Measurements from ENCODE around the gene VEPH1.

The VEPH1 gene

GRCh38 chr3:157257101-157257500 is 246.1 kb downstream of the VEPH1 start:
- DNase-seq (ENCODE audit: low spot score): no peak

DNA sequence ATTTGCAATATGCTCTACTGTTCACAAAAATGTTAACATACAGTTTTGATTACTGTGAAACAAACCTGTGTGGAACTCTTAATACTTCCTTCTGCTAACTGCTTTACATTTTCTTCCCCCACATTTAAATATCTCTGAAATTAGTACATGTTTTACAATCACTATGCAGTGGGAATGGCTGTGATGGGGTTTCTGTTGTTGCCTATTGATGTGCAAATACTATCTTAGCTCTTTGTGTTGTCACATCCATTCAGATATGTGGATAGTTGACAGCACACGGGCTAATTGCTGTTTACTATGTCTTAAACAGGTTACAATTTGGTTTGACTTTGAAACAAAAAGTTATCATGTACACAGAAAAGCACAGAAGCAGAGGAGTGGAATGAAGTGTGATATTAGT is 247.4 kb downstream of the VEPH1 start:
- no peak for DNase-seq (ENCODE audit: low spot score)

GRCh38 chr3:157251685-157252084 is 251.5 kb downstream of the VEPH1 start:
- DNase-seq (ENCODE audit: low spot score): no peak

- no peak for DNase-seq (ENCODE audit: low spot score)
These were observed 253.6 kb downstream of the VEPH1 start for GRCh38 chr3:157249606-157250005.

GRCh38 chr3:157248590-157249422 is 254.4 kb downstream of the VEPH1 start:
- DNase-seq (ENCODE audit: low spot score): no peak

DNA sequence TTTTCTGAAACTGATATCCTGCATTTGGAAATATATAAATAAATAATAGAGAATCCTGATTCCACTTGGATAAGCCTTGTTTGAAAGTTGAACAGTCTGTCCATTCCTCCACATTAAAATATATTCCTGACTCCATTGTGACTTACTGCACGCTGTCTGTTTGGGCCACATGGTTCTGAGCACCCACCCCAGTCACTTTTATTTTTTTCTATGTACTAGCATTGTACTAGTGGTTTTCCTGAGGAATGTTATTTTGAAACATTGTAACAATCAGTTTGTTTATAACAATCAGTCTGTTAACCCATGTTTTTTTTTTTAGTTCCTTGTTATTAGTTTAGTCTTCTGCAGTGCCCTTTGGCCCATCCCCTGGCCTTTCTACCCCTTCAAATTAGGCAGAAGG is 255.8 kb downstream of the VEPH1 start:
- no peak for DNase-seq (ENCODE audit: low spot score)

GRCh38 chr3:157242836-157243235 is 260.4 kb downstream of the VEPH1 start:
- DNase-seq (ENCODE audit: low spot score): no peak

DNA sequence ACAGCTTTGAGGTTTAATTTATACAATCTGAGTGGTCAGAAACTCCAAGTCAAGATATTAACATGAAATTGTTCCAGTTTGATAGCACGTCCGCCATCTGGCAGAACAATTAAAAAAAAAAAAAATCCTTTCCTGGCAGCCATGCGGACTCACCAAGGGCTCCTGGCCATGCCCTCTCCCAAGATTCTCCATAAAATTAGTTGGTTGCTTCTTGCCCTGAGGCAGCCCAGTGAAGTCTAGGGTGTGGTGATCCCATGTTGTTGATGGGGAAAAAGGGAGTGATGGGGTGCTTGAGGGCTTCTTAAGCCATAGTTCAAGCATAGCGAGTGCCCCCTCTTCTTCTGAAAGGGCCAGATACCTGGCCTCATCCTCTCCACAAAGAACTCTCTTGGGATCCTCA is 261.6 kb downstream of the VEPH1 start:
- no peak for DNase-seq (ENCODE audit: low spot score)

DNA sequence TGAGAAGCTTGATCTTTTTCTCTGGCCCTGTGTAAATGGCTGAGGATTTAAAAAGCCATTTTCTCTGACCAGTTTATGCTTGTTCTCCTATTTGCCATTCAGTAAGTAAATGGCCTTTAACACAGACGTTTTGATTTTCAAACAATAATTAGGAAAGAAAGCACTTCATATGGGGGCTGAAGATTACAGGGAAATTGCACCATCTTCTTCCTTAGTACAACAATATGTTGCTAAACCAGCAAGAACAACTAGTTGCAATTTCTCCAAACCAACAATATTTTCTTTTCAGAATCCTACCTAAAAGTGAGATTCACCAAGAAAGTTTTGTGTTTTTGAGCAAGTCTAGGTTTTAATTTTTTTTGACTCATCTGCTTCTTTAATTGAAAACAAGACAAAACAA is 262.8 kb downstream of the VEPH1 start:
- no peak for DNase-seq (ENCODE audit: low spot score)

DNA sequence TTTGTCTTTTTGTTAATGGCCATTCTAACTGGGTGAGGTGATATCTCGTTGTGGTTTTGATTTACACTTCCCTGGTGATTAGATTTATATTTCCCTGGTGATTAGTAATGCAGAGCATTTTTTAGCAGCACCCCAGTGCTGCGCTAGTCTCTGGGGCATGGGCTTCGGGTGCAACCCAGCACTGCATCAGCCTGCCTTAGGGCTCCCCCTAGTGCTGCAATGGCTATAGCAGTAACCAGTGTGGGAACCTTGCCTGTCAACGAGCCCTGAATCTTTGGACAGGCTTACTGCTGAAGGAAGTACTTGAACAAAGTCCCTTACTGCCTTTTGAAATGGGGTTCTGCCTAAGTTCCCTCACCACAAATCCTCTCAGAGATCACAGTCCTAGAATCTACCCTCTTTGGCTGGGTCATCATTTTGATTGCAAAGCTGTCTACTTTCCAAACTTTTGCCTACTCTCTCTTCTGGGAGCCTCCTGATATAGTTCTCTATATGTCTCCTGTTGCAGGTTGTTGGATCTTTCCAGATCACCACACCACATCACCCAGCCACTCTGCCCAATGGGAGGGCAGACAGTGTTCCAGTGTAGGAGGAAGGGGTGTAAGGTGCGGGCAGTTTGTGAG is 264.0 kb downstream of the VEPH1 start:
- peak; percentile 86 for DNase-seq (ENCODE audit: low spot score)

DNA sequence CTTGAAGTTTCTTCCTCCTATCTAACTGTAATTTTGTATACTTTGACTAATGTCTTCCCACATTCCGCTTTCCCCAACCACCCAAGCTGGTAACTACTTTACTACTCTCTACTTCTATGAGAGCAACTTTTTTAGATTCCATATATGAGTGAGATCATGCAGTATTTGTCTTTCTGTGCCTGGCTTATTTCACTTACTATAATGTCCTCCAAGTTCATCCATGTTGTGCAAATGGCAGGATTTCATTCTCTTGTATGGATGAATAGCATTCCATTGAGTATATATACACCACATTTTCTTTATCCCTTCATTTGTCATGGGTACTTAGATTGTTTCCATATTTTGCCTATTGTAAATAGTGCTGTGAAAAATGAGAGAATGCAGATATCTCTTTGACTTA is 264.8 kb downstream of the VEPH1 start:
- no peak for DNase-seq (ENCODE audit: low spot score)

DNA sequence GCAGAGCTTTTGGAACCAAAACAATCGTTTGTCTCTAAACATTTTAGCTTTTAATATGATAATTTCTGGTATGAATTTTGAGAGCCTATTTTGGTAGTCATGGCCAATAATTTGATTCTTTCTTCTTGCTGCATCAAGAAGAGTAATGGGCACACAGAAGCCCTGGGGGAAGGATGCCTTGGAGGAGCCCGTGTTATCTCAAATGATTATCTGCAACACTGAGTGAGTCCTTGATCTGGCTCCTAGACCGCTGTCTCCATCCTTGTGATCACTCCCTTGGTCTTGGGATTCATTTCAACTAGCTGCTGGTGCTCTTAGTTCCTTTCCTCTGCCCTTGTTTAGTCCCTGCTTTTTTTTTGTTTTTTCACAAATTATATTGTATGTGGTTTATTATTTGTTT is 265.3 kb downstream of the VEPH1 start:
- no peak for DNase-seq (ENCODE audit: low spot score)

GRCh38 chr3:157235291-157235690 is 267.9 kb downstream of the VEPH1 start:
- no peak for DNase-seq (ENCODE audit: low spot score)

GRCh38 chr3:157233923-157234322 is 269.3 kb downstream of the VEPH1 start:
- no peak for DNase-seq (ENCODE audit: low spot score)

DNA sequence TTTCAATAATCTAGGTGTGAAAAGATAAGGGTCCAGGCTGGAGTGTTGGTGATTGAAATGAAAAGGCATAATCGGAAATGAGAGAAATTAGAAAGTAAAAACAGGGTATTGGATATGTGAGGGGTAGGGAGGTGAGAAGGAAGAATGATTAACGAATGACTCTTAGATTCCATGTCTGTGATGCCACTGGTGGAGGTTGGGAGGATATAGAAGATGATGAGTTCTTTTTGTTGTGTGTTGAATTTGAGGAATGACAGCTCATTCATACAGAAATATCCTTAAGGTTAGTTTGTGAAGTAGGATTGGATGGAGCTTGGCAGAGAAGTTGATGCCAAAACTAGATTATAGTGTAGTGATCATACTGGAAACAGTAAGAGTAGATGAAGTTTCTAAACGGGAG is 271.1 kb downstream of the VEPH1 start:
- no peak for DNase-seq (ENCODE audit: low spot score)

DNA sequence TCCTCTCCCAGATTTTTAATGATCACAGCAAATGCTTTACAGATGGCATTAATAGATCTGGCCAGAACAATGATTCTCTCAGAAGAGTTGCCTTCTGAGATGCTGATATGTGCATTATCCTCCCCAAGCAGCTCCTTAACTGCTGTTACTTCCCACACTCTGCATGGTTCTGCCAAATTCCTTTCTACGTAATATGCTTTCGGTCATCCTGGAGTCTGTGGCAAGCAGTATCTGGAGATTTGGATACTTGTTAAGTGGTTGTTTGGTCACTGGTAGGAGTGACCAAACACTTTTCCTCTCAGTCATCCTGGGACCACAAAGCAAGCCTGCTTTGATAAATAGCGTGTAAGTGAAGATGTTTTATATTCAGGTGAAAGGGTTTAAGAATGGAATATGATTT is 272.1 kb downstream of the VEPH1 start:
- no peak for DNase-seq (ENCODE audit: low spot score)

- no peak for DNase-seq (ENCODE audit: low spot score)
These were observed 276.9 kb downstream of the VEPH1 start for GRCh38 chr3:157226173-157226847.

DNA sequence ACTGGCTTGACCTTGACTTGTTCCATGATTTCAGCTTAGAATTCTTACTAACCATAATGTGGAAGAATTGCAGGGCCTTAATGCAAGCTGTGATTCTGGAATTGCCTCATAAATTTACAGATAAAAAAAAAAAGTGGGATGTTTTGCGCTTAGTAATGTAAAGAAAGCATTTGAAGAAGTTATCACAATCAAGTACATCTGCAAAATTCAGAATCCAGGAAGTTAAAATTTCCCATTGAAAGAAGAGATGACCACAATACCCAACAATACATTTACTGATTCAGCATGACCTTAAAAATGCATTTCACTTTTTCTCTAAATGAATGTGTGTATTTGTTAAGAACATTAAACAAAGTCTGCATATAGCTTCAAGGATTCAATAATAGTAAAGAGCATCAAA is 278.2 kb downstream of the VEPH1 start:
- DNase-seq (ENCODE audit: low spot score): no peak

- DNase-seq (ENCODE audit: low spot score): no peak
These were observed 282.3 kb downstream of the VEPH1 start for GRCh38 chr3:157220883-157221282.

GRCh38 chr3:157220211-157220610 is 283.0 kb downstream of the VEPH1 start:
- DNase-seq (ENCODE audit: low spot score): no peak

- DNase-seq (ENCODE audit: low spot score): no peak
These were observed 284.0 kb downstream of the VEPH1 start for GRCh38 chr3:157219215-157219614.

Data from NAMALWA (cell line).